ENCODE results near the gene AATK. TPM values are rescaled to one million over a fixed set of nuclear protein-coding genes. Genes with fewer than 3 reads are reported as not detected.

Gene AATK
- total RNA-seq, 1 experiment from 2014 or later: 1.1 TPM

DNA sequence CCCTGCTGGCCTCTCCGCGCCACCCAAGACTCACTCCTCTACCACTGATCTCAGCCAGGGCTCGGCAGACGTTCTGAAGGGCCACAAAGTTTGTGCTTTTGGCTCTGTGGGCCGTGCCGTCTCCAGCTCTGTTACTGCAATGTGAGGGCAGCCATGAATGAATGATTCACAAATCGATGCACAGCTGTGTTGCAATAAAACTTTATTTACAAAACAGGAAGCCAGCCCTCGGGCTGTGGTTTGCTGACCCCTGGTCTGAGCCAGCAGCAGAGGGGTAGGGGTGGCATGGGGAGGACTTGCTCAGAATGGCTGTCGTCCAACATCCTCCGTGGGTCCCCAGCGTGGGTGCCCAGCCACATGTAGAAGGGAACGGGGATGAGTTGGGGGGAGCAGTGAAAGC lies 63.7 kb downstream of the AATK start:
- intact Hi-C loops (cut with micrococcal nuclease): no loop called here
- DNase-seq (no peak), ATAC-seq (no peak)
- Histone ChIP-seq H2AFZ (ENCODE audit: low read length) (no peak overlapping the region), H3F3A (ENCODE audit: low read length, unreplicated experiment) (no peaks in the 10 kb centered on the region), H3K9me2 (replicated peaks; ENCODE audit: low read length) (no peaks in the 10 kb centered on the region), H3K4me2 (ENCODE audit: low read length) (no peak overlapping the region), H3K9me3 (ENCODE audit: low read length) (no peaks in the 10 kb centered on the region), H3K36me3 (ENCODE audit: low read depth, low read length) (peaks cover 17% of the 10 kb centered on the region; the same call in 1 of the 2 replicates), H3K9ac (ENCODE audit: low read length) (no peak overlapping the region), H3K4me3 (ENCODE audit: low read length) (no peak overlapping the region), H3K79me2 (ENCODE audit: low read length) (no peaks in the 10 kb centered on the region), H4K20me1 (ENCODE audit: low read length) (no peaks in the 10 kb centered on the region), H3K27me3 (ENCODE audit: low read length) (no peaks in the 10 kb centered on the region), H3K4me1 (ENCODE audit: insufficient read depth, low read length) (peaks cover 13% of the 10 kb centered on the region), H3K27ac (ENCODE audit: low read length) (no peak overlapping the region)
- ChIA-PET CTCF (interaction anchor here (0.6 kb wide), 1 partner anchor 65 kb away, joined by 3 read pairs; no protein-coding TSS in a partner anchor), POLR2A (ENCODE audit: unreplicated experiment) (no interaction called here)
- TF ChIP-seq EZH2 (IDR thresholded peaks at IDR 0.05; ENCODE audit: low read length, unreplicated experiment): no peak
- TF ChIP-seq CTCF (conservative IDR thresholded peaks at IDR 0.05; ENCODE audit: low read depth, low read length): no peak
- no peak for TF ChIP-seq EZH2phosphoT487 (IDR thresholded peaks at IDR 0.05; ENCODE audit: borderline replicate concordance, low read length)
- no TSS peak for BruUV-seq (replicated peaks)

DNA sequence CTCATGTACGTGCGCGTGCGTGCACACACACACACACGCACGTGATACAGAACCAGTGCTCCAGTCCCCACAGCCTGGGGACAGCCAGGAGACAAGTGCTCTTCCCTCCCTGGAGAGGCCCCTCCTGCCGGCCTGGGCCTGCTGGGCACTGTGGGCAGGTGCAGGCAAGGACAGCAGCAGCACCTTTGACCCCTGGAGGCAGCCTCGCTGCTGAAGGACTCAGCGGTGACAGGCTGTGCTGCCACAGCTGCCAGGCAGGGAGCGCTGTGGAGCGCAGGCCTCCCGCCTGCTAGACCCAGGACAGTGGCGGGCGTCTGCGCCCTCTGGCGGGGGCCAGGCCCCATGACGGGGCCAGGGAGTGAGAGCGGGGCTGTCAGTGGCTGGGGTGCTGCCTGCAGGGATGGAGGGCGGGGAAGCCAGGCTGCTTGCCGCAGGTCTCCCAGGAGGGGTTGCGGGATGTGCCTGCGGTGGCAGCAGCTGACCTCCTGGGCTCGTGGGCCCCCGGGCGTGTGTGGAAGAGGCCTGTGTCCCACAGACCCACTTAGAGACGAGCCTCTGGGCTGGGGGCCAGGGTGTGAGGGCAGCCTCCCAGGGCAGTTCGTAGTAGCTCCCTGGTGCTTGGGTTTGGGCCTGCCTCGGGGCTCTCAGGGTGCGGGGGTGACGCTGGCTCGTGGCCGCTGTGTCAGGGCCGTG lies 64.3 kb downstream of the AATK start:
- Histone ChIP-seq H3K27me3 (ENCODE audit: low read length) (no peaks in the 10 kb centered on the region), H3K9me2 (replicated peaks; ENCODE audit: low read length) (no peaks in the 10 kb centered on the region), H3K4me1 (ENCODE audit: insufficient read depth, low read length) (peaks cover 19% of the 10 kb centered on the region), H3K27ac (ENCODE audit: low read length) (no peak overlapping the region), H3K79me2 (ENCODE audit: low read length) (no peaks in the 10 kb centered on the region), H4K20me1 (ENCODE audit: low read length) (no peaks in the 10 kb centered on the region), H3K9me3 (ENCODE audit: low read length) (no peaks in the 10 kb centered on the region), H2AFZ (ENCODE audit: low read length) (no peak overlapping the region), H3K4me3 (ENCODE audit: low read length) (no peak overlapping the region), H3K36me3 (ENCODE audit: low read depth, low read length) (peaks cover 17% of the 10 kb centered on the region; the same call in 1 of the 2 replicates), H3K4me2 (ENCODE audit: low read length) (no peak overlapping the region), H3K9ac (ENCODE audit: low read length) (no peak overlapping the region), H3F3A (ENCODE audit: low read length, unreplicated experiment) (no peaks in the 10 kb centered on the region)
- BruUV-seq (replicated peaks): no TSS peak
- ChIA-PET POLR2A (ENCODE audit: unreplicated experiment) (interaction anchor here (0.6 kb wide), 1 partner anchor 65 kb away, joined by 3 read pairs; no protein-coding TSS in a partner anchor), CTCF (no interaction called here)
- no peak for TF ChIP-seq EZH2 (IDR thresholded peaks at IDR 0.05; ENCODE audit: low read length, unreplicated experiment)
- TF ChIP-seq EZH2phosphoT487 (IDR thresholded peaks at IDR 0.05; ENCODE audit: borderline replicate concordance, low read length): no peak
- TF ChIP-seq CTCF (conservative IDR thresholded peaks at IDR 0.05; ENCODE audit: low read depth, low read length): peak; percentile 99
- ATAC-seq (peak; percentile 65), DNase-seq (peak; percentile 89)
- intact Hi-C loops (cut with micrococcal nuclease): loop anchor here (1.0 kb wide), 1 partner anchor 78 kb away; no protein-coding TSS in a partner anchor

DNA sequence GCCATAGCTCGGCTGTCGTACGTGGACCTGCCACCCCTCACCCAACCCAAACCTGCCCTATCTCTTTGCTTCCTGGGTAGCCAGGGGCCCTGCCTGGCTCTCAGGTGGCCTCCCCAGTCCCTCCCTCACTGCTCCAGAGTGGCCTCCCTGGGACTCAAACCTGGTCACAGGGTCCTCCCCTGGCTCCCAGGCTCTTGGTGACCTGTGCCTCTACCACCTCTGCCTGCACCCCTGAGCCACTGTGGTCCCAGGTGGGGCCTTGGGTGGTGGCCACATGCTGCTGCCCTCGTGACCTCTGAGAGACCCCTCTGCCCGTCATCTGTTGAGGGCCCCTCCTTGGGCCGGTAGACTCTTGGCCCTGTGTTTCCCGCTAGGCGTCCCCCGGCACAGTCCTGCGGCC lies 65.4 kb downstream of the AATK start:
- Histone ChIP-seq H3K9ac (ENCODE audit: low read length) (no peak overlapping the region), H4K20me1 (ENCODE audit: low read length) (no peaks in the 10 kb centered on the region), H3K79me2 (ENCODE audit: low read length) (no peaks in the 10 kb centered on the region), H3K4me2 (ENCODE audit: low read length) (no peak overlapping the region), H2AFZ (ENCODE audit: low read length) (no peak overlapping the region), H3K4me1 (ENCODE audit: insufficient read depth, low read length) (peaks cover 30% of the 10 kb centered on the region), H3K27ac (ENCODE audit: low read length) (no peak overlapping the region), H3K9me3 (ENCODE audit: low read length) (no peaks in the 10 kb centered on the region), H3K4me3 (ENCODE audit: low read length) (no peak overlapping the region), H3K36me3 (ENCODE audit: low read depth, low read length) (peaks cover 17% of the 10 kb centered on the region; the same call in 1 of the 2 replicates), H3K9me2 (replicated peaks; ENCODE audit: low read length) (no peaks in the 10 kb centered on the region), H3K27me3 (ENCODE audit: low read length) (no peaks in the 10 kb centered on the region), H3F3A (ENCODE audit: low read length, unreplicated experiment) (no peaks in the 10 kb centered on the region)
- no TSS peak for BruUV-seq (replicated peaks)
- TF ChIP-seq EZH2 (IDR thresholded peaks at IDR 0.05; ENCODE audit: low read length, unreplicated experiment) (no peak), EZH2phosphoT487 (IDR thresholded peaks at IDR 0.05; ENCODE audit: borderline replicate concordance, low read length) (no peak), CTCF (conservative IDR thresholded peaks at IDR 0.05; ENCODE audit: low read depth, low read length) (no peak)
- intact Hi-C loops (cut with micrococcal nuclease): loop anchor here (1.0 kb wide), 1 partner anchor 77 kb away; no protein-coding TSS in a partner anchor
- ATAC-seq (no peak), DNase-seq (no peak)
- POLR2A ChIA-PET (ENCODE audit: unreplicated experiment): no interaction called here
- CTCF ChIA-PET: no interaction called here
